CD4-positive, alpha-beta T cell treated with Interleukin-6 at 100 ng/mL for 8 hours (primary cell): ENCODE measurements around the gene PTPRJ.

Source experiments
- DNase-seq: peaks from one replicate; pipeline ENCODE4 v3.0.0-alpha.2; 2020; ENCODE audit warnings: mixed read lengths, low spot score

PTPRJ gene

DNA sequence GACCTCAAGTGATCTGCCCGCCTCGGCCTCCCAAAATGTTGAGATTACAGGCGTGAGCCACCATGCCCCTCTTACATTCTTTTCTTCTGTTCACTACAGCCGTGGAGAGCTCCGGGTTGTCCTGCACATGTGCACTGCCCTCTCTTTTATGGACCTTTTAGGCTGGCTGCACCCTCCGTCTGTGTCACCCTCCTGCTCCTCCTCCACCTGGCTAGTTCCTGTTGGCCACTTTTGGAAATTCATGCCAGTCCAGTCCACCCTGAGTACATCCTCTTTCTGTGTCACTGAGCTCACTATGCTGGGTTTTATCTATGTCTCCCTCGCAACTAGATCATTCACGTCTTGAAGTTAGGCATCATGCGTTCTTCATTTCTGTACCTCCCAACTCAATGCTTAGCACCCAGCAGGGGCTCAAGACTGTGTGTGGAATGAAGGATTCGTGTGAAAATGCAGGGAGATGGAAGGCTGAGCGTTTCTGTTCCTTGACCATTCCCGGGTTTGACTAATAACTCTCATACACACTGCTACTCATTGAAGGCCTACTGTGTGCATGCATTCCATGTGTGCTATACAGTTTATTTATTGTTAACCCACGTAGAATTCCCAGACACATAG is 60.6 kb downstream of the PTPRJ start:
- DNase-seq, result no peak

DNA sequence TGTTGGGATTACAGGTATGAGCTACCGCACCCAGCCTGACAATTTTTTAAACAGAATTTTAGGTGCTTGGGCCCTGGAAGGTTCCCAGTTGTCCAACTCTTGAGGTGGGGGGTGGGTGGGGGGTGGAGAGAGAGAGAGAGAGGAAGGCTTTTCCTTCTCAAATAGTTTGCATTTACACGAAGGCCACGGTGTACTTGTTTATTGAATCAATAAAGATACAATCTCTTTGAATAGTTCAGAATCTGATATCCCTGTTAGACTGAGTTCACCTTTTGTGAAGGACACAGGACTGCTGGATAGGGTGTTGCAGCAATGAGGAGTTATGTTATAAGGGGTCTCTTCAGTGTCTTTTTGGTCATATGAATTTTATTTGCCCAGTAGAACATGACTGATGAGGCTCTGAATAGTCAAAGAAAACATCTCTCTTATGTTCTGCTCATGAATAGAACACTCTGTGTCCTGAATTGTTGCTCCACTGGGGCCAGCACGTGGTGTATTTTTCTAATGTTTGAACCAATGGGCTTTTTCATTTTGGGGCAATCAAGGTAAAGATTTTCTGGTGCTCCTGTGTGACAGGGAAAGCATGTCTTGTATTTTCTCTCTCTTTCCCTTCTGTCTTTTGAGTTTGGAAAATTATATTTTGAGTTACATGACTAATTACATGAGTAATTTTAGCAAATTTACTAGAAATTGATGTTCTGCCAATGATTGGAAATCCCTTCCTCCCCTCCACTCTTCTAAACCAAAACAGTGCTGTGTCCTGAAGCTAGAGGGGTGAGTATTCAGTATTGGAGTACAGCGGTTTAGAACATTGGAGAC is 61.7 kb downstream of the PTPRJ start:
- DNase-seq, result no peak

DNA sequence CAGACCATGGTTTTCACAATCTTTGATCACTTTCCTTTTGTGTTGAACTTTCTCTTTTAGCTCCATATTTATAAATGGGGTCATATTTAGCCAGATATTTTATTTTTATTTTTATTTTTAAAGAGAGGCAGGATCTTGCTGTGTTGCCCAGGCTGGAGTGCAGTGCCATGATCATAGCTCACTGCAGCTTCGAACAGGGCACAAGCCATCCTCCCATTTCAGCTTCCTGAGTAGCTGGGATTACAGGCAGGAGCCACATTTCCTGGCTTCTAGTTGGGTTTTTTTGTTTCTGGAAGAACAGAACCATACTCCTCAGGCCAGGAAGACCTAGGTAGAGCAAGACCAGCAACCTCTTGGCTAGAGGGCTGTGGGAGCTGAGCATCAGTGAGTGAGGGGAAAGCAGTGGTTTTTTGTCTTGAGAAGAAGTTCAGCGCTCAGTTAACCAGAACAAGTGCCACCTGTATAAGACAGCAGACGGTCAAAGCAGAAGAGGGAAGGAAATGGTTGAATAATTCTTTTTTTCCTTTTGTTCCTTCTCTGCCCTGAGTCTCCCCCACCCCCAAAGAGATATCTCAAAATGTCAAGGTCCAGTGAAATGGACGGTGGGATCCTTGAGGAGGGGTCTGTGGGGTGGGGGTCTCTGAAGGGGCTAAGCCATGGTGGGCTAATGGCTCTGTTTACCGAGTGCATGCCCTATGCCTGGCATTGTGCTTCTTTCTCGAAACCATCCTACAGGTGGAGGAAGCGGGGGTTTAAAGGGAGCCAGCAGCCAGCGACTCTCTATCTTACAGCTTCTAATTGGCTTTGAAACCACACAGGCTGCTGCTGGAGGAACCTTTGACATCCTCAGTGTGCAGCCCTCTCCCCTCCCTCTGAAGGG is 63.0 kb downstream of the PTPRJ start:
- peak; percentile 39 for DNase-seq

- no peak for DNase-seq
Observed at GRCh38 chr11:48043991-48044512, 63.7 kb downstream of the PTPRJ start.

GRCh38 chr11:48044577-48044976 is 64.2 kb downstream of the PTPRJ start:
- no peak for DNase-seq

GRCh38 chr11:48045536-48045935 is 65.2 kb downstream of the PTPRJ start:
- no peak for DNase-seq

GRCh38 chr11:48047616-48048015 is 67.3 kb downstream of the PTPRJ start:
- no peak for DNase-seq

GRCh38 chr11:48049036-48049435 is 68.7 kb downstream of the PTPRJ start:
- DNase-seq, result no peak

- no peak for DNase-seq
Observed at GRCh38 chr11:48050304-48050703, 69.9 kb downstream of the PTPRJ start.

DNA sequence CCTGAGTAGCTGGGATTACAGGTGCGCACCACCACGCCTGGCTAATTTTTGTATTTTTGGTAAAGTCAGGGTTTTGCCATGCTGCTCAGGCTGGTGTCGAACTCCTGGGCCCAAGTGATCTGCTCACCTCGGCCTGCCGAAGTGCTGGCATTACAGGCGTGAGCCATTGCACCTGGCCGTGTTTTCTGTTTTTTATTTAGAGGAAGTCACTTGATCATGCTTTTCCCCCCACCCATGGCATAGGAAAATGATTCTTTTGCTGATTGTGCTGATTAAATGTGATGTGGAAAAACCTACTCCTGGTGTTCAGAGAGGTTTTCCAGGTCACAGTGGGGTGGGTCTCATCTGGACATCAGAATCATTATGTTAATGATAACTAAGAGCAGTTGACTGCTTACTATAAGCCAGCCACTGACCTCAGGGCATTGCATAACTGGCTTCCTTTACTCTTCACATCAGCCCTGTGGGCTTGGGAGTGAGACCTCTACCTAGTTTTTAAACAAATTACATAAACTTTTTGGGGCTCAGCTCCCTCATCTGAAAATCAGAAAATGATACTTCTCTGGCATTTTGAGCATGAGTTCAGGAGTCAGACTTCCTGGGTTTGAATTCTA is 71.0 kb downstream of the PTPRJ start:
- no peak for DNase-seq

GRCh38 chr11:48052183-48053044 is 72.1 kb downstream of the PTPRJ start:
- no peak for DNase-seq

DNA sequence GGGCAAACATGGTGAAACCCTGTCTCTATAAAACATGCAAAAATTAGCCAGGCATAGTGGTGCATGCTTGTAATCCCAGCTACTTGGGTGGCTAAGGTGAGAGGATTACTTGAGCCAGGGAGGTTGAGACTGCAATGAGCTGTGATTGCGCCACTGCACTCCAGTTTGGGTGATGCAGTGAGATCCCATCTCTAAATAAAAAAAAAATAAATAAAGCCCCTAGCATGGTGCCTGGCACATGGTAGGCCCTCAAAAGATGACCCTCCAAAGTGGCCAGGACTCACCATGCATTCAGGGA is 74.6 kb downstream of the PTPRJ start:
- no peak for DNase-seq

GRCh38 chr11:48055292-48056132 is 75.2 kb downstream of the PTPRJ start:
- peak; percentile 80 for DNase-seq

- no peak for DNase-seq
Observed at GRCh38 chr11:48056325-48057183, 76.2 kb downstream of the PTPRJ start.

DNA sequence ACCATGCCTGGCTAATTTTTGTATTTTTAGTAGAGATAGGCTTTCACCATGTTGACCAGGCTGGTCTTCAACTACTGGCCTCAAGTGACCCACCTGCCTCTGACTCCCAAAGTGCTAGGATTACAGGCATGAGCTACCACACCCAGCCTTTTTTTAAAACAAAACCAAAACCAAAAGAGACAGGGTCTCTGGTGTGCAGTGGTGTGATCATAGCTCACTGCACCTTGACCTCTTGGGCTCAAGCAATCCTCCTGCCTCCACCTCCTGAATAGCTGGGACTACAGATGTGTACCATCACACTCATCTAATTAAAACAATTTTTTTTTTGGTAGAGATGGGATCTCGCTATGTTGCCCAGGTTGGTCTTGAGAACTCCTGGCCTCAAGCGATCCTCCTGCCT is 77.7 kb downstream of the PTPRJ start:
- no peak for DNase-seq

- no peak for DNase-seq
Observed at GRCh38 chr11:48058788-48059187, 78.4 kb downstream of the PTPRJ start.

DNA sequence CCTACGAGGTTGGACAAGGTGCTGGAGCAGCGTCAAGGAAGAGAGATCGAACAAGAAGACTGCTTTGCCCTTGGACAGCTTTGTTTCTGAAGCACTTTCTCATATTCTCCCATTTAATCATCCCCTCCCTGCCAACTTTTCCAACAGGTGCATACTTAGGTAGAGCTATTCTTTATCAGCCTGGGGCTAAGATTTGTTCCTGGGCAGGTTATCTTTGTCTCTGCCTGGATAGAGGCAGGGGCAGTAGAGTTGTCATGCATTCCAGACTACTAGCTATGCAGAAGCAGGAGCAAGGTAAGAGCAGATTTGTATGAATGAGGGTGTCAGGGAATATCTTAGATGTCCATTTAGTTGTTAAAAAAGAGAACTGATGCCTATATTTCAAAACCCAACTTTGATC is 82.3 kb downstream of the PTPRJ start:
- no peak for DNase-seq

DNA sequence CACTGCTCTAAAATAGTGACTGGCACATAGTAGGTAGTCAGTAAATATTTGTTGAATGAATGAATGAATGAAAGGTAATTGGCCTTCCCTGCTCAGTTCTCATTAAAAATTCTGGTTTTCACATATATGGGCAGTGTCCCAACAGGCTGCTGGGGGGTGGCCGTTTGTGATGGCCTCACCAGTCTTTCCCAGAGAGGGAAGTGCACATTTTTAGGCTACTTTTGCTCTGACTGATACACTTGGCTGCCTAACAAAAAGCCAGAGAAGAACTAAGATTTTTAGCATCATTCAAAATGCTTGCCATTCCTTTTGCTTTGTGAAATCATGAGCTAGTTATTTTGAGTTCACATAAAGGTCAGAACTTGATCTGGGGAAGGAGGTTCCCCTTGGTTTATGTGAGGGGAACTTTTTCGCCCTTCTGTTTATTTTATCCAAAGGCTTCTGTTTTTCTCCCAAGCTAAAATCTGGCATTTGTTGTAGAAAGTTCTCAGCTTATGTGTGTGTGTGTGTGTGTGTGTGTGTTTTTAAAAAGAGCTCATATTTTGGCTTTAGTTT is 83.1 kb downstream of the PTPRJ start:
- no peak for DNase-seq

DNA sequence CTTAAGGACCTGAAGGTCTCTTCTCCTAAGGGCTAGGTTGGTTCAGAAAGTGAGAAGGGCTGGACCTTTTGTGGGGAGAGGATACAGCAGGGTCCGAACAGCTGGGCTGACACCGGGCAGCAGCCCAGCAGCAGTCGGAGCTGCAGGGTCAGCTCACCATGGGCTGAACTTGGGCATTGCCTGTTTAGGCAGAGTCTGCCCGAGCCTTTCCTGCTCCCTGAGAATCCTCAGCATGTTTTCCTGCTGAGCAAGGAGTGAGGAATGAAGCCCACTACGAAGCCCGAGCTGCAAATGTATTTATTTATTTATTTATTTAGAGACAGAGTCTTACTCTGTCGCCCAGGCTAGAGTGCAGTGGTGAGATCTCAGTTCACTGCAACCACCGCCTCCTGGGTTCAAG is 83.9 kb downstream of the PTPRJ start:
- DNase-seq, result no peak
